HepG2 (cell line): ENCODE data around the gene SAMD14. TPM values are rescaled to one million over a fixed set of nuclear protein-coding genes. Genes with fewer than 3 reads are reported as not detected.
A peak's percentile ranks its signal among the peaks of the same experiment; 100 is the strongest.

Experiments used
- ARID2 ChIP-seq: sonication (generic); formaldehyde crosslinking; IDR thresholded peaks from 2 replicates; pipeline ENCODE4 v1.8.1; 2022; ENCODE audit warnings: mild to moderate bottlenecking, missing genetic modification reagents, borderline replicate concordance
- CC2D1A ChIP-seq: sonication (generic); formaldehyde crosslinking; IDR thresholded peaks from 2 replicates; pipeline ENCODE4 v1.8.1; 2023; ENCODE audit warnings: mild to moderate bottlenecking, missing genetic modification reagents
- CHD2 ChIP-seq: IDR thresholded peaks from 2 replicates; pipeline ENCODE4 v1.6.1; 2011; ENCODE audit warnings: low read depth, low read length, improper control_type of control experiment
- DZIP1 ChIP-seq: sonication (generic); formaldehyde crosslinking; IDR thresholded peaks from 2 replicates; pipeline ENCODE4 v1.5.0; 2020; ENCODE audit warnings: mild to moderate bottlenecking, missing genetic modification reagents
- FOSL1 ChIP-seq: sonication (generic); formaldehyde crosslinking; IDR thresholded peaks from 2 replicates; pipeline ENCODE4 v1.9.0; 2021; ENCODE audit warnings: missing genetic modification reagents, borderline replicate concordance
- HBP1 ChIP-seq: IDR thresholded peaks from 2 replicates; pipeline ENCODE4 v1.6.1; 2016; ENCODE audit warnings: low read depth, control low read depth
- HOXA3 ChIP-seq: sonication (generic); formaldehyde crosslinking; IDR thresholded peaks from 2 replicates; pipeline ENCODE4 v1.5.0; 2020; ENCODE audit warnings: missing genetic modification reagents
- MIXL1 ChIP-seq: IDR thresholded peaks from 2 replicates; pipeline ENCODE4 v1.6.1; 2016
- TGIF2 ChIP-seq: IDR thresholded peaks from 2 replicates; pipeline ENCODE4 v1.6.1; 2016; ENCODE audit warnings: control low read depth, missing compliant biosample characterization
- ZBTB7A ChIP-seq: sonication (generic); formaldehyde crosslinking; IDR thresholded peaks from 2 replicates; pipeline ENCODE4 v1.8.0; 2022; ENCODE audit warnings: mild to moderate bottlenecking, missing genetic modification reagents
- ZNF274 ChIP-seq: sonication (generic); formaldehyde crosslinking; IDR thresholded peaks from 2 replicates; pipeline ENCODE4 v1.5.1; 2020; ENCODE audit warnings: mild to moderate bottlenecking, missing genetic modification reagents
- ZNF687 ChIP-seq: sonication (generic); formaldehyde crosslinking; IDR thresholded peaks from 2 replicates; pipeline ENCODE4 v1.5.1; 2020; ENCODE audit warnings: mild to moderate bottlenecking, missing genetic modification reagents, moderate library complexity
- polyA plus RNA-seq, 8 experiments: library from polyadenylated mRNA; depleted of rRNA in 3 of 8; stranded (reverse) in 7 of 8; unstranded in 1 of 8; fragments of >200 nt; fragmentation: Illumina TruSeq in 4 of 8; extraction: Trizol in 4 of 8; gene quantifications; 2 replicates each; pipeline versions ENCODE4 v1.2.1 to v1.2.3, GENCODE V29; 2011 to 2016; ENCODE audit warnings: low read depth in 4 of 8, missing spikeins in 1 of 8, mixed read lengths in 1 of 8; ENCODE audit not compliant: insufficient read depth in 1 of 8
- total RNA-seq, 5 experiments: library from RNA; depleted of rRNA; stranded (reverse); fragments of >200 nt; fragmentation: Illumina TruSeq; extraction: Trizol; gene quantifications; 2 replicates each; pipeline ENCODE4 v1.2.3, GENCODE V29; 2016; ENCODE audit warnings: low read depth in 1 of 5
- TF ChIP-seq, protein P1 (sequence below): sonication (generic); formaldehyde crosslinking; IDR thresholded peaks from 2 replicates; pipeline ENCODE4 v1.9.0; 2021; ENCODE audit warnings: missing genetic modification reagents, borderline replicate concordance
- TF ChIP-seq, protein P2 (sequence below): sonication (generic); formaldehyde crosslinking; IDR thresholded peaks from 2 replicates; pipeline ENCODE4 v1.5.1; 2020; ENCODE audit warnings: missing genetic modification reagents, mild to moderate bottlenecking, borderline replicate concordance

SAMD14 gene
- total and polyA plus RNA-seq, 2 of the 13 experiments (the other 11 are each of a cell fraction or from before 2014, with no cell fraction given) = 0.07 to 0.22 TPM

GRCh38 chr17:50139950-50140885 lies 10.3 kb upstream of the SAMD14 start (continued):
- TF ChIP-seq HBP1 (CRISPR knock-in tag) (0 out of 2 replicates have a peak, but pooled peaks have one; percentile 42), FOSL1 (CRISPR knock-in tag) (no peak), ZNF687 (peak; percentile 64), CHD2 (no peak), DZIP1 (CRISPR knock-in tag) (no peak), MIXL1 (CRISPR knock-in tag) (peak; percentile 32; the same call in 1 of the 2 replicates), ZBTB7A (CRISPR knock-in tag) (no peak), ZNF274 (CRISPR knock-in tag) (0 out of 2 replicates have a peak, but pooled peaks have one; percentile 8), HOXA3 (no peak; the same call in 1 of the 2 replicates), TGIF2 (peak; percentile 48; the same call in 1 of the 2 replicates), CC2D1A (CRISPR knock-in tag) (no peak), ARID2 (CRISPR knock-in tag) (no peak)
- TF ChIP-seq, protein P1, sequence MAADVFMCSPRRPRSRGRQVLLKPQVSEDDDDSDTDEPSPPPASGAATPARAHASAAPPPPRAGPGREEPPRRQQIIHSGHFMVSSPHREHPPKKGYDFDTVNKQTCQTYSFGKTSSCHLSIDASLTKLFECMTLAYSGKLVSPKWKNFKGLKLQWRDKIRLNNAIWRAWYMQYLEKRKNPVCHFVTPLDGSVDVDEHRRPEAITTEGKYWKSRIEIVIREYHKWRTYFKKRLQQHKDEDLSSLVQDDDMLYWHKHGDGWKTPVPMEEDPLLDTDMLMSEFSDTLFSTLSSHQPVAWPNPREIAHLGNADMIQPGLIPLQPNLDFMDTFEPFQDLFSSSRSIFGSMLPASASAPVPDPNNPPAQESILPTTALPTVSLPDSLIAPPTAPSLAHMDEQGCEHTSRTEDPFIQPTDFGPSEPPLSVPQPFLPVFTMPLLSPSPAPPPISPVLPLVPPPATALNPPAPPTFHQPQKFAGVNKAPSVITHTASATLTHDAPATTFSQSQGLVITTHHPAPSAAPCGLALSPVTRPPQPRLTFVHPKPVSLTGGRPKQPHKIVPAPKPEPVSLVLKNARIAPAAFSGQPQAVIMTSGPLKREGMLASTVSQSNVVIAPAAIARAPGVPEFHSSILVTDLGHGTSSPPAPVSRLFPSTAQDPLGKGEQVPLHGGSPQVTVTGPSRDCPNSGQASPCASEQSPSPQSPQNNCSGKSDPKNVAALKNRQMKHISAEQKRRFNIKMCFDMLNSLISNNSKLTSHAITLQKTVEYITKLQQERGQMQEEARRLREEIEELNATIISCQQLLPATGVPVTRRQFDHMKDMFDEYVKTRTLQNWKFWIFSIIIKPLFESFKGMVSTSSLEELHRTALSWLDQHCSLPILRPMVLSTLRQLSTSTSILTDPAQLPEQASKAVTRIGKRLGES (CRISPR knock-in tag) = no peak
- TF ChIP-seq, protein P2, sequence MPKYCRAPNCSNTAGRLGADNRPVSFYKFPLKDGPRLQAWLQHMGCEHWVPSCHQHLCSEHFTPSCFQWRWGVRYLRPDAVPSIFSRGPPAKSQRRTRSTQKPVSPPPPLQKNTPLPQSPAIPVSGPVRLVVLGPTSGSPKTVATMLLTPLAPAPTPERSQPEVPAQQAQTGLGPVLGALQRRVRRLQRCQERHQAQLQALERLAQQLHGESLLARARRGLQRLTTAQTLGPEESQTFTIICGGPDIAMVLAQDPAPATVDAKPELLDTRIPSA (CRISPR knock-in tag) = no peak
